Measurements from ENCODE around the gene USH2A.

The USH2A gene

DNA sequence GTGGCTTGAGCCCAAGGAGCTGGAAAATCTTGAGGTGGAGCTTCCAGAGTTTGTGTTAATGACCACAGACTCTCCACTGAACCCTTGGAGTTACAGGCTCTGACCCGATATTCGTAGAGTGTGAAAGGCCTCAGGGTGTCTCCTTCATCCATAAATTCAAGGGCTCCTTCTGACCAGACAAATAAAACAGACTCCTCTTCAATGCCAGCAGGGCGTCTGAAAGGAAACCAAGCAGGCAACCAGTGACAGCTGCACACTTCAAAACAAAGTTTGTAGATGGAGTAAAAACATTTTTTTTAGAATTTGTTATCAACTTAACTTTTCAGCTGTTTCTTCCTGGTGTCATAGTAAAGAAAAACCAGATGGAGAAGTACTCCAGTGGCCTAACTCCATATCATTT is 695.1 kb downstream of the USH2A start:
- TF ChIP-seq ARNT (IDR thresholded peaks at IDR 0.05) (no peak), L3MBTL2 (conservative IDR thresholded peaks at IDR 0.05) (no peak), HDGF (IDR thresholded peaks at IDR 0.05; ENCODE audit: borderline replicate concordance) (no peak), BHLHE40 (IDR thresholded peaks at IDR 0.05; ENCODE audit: borderline replicate concordance) (no peak), ZNF384 (IDR thresholded peaks at IDR 0.05) (no peak), SP1 (IDR thresholded peaks at IDR 0.05) (no peak), CTBP1 (IDR thresholded peaks at IDR 0.05; ENCODE audit: borderline replicate concordance) (no peak), FOXK2 (IDR thresholded peaks at IDR 0.05) (no peak), FOXM1 (IDR thresholded peaks at IDR 0.05; ENCODE audit: borderline replicate concordance) (no peak), TARDBP (IDR thresholded peaks at IDR 0.05) (no peak), LEF1 (IDR thresholded peaks at IDR 0.05; ENCODE audit: borderline replicate concordance) (no peak), SUZ12 (IDR thresholded peaks at IDR 0.05) (no peak), NFRKB (IDR thresholded peaks at IDR 0.05) (no peak), ELF4 (IDR thresholded peaks at IDR 0.05) (no peak), FOXA1 (IDR thresholded peaks at IDR 0.05) (no peak)
- TF ChIP-seq, protein P1, sequence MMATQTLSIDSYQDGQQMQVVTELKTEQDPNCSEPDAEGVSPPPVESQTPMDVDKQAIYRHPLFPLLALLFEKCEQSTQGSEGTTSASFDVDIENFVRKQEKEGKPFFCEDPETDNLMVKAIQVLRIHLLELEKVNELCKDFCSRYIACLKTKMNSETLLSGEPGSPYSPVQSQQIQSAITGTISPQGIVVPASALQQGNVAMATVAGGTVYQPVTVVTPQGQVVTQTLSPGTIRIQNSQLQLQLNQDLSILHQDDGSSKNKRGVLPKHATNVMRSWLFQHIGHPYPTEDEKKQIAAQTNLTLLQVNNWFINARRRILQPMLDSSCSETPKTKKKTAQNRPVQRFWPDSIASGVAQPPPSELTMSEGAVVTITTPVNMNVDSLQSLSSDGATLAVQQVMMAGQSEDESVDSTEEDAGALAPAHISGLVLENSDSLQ (IDR thresholded peaks at IDR 0.05), result no peak
- DNase-seq (ENCODE audit: extremely low spot score), result no peak
- POLR2A ChIA-PET, result no interaction called here
- CTCF ChIA-PET, result no interaction called here

DNA sequence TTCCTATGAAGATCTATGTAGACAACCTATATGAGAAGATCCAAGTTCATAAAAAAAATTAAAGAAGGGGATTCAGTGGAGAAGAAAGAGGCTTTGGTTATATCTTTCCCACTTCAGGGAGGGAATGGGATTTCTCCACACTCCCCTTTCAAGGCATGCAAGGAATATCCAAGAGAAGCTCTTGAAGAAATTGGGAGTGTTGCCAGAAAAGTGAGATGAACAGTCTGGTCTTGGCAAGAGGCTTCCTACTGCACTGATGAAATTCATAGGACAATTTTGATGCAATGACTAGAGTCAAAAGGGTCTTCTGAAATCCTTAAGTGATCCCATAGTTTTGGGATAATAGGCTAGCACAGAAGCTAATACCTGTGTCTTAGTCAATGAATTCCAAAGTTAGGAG is 703.1 kb downstream of the USH2A start:
- TF ChIP-seq ELF4 (IDR thresholded peaks at IDR 0.05), result no peak
- TF ChIP-seq LEF1 (IDR thresholded peaks at IDR 0.05; ENCODE audit: borderline replicate concordance), result no peak
- TF ChIP-seq ZNF384 (IDR thresholded peaks at IDR 0.05), result no peak
- TF ChIP-seq FOXM1 (IDR thresholded peaks at IDR 0.05; ENCODE audit: borderline replicate concordance), result no peak
- TF ChIP-seq BHLHE40 (IDR thresholded peaks at IDR 0.05; ENCODE audit: borderline replicate concordance), result no peak
- no peak for TF ChIP-seq CTBP1 (IDR thresholded peaks at IDR 0.05; ENCODE audit: borderline replicate concordance)
- no peak for TF ChIP-seq ARNT (IDR thresholded peaks at IDR 0.05)
- no peak for TF ChIP-seq SP1 (IDR thresholded peaks at IDR 0.05)
- no peak for TF ChIP-seq NFRKB (IDR thresholded peaks at IDR 0.05)
- no peak for TF ChIP-seq SUZ12 (IDR thresholded peaks at IDR 0.05)
- no peak for TF ChIP-seq FOXA1 (IDR thresholded peaks at IDR 0.05)
- CTCF ChIA-PET, result no interaction called here
- POLR2A ChIA-PET, result no interaction called here
- DNase-seq (ENCODE audit: extremely low spot score), result no peak

DNA sequence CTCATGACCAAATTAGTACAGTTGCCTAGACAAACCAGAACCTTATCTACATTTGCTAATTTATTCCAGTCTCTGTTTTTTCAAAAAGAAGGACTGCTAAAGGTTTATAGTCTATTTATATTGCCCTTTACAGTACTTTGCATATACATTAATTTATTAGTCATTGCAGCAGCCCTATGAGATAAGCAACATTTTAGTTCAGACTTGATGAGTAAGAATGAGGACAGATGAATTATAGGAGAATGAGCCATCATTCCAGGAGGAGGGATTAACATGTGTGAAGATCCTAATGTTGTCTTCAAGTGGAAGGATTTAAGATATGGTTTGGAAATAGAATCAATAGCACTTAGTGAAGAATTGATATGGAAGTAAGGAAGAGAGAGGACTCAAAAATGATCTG is 703.7 kb downstream of the USH2A start:
- DNase-seq (ENCODE audit: extremely low spot score), result no peak
- TF ChIP-seq FOXA1 (IDR thresholded peaks at IDR 0.05) (no peak), SP1 (IDR thresholded peaks at IDR 0.05) (no peak), HDGF (IDR thresholded peaks at IDR 0.05; ENCODE audit: borderline replicate concordance) (no peak), CTBP1 (IDR thresholded peaks at IDR 0.05; ENCODE audit: borderline replicate concordance) (no peak), ELF4 (IDR thresholded peaks at IDR 0.05) (no peak), FOXM1 (IDR thresholded peaks at IDR 0.05; ENCODE audit: borderline replicate concordance) (no peak), NFRKB (IDR thresholded peaks at IDR 0.05) (no peak), LEF1 (IDR thresholded peaks at IDR 0.05; ENCODE audit: borderline replicate concordance) (no peak), BHLHE40 (IDR thresholded peaks at IDR 0.05; ENCODE audit: borderline replicate concordance) (no peak)
- TF ChIP-seq, protein P1 (IDR thresholded peaks at IDR 0.05), result no peak
- ChIA-PET POLR2A (no interaction called here), CTCF (no interaction called here)

DNA sequence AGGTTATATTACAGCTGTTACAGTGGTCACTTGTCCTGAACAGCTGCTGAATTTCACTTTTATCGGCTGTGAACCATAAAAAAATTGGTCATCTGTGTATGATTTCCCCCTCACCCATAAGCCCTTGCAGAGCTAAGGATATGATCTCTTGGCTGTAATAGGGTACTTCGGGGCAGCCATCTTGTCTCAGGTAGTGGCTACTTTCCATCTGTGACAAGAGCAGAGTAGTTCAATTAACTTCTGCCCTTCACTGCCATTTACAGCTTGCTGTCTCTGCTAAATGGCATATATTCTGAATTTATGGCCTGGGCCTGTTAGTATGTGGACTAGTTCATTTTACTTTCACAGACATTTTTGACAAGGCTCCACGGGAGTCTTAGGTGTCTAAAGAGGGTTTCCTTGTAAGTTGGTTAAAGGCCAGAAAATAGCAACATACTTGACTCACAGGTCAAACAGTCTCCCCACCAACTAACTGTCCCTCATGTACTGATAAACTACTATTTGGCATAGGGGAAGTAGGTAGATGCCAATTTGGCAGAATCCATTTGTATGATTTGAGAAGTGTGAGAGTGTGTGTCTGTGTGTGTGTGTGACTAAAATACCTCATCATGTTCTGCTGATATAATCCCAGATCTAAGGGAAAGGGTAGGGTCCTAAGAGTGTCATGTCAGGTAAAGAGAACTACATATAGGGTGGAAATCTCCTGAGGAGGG is 704.5 kb downstream of the USH2A start:
- TF ChIP-seq ZNF384 (IDR thresholded peaks at IDR 0.05), result no peak
- TF ChIP-seq ARNT (IDR thresholded peaks at IDR 0.05), result no peak
- TF ChIP-seq CTBP1 (IDR thresholded peaks at IDR 0.05; ENCODE audit: borderline replicate concordance), result no peak
- DNase-seq (ENCODE audit: extremely low spot score), result no peak
- ChIA-PET CTCF (no interaction called here), POLR2A (no interaction called here)

DNA sequence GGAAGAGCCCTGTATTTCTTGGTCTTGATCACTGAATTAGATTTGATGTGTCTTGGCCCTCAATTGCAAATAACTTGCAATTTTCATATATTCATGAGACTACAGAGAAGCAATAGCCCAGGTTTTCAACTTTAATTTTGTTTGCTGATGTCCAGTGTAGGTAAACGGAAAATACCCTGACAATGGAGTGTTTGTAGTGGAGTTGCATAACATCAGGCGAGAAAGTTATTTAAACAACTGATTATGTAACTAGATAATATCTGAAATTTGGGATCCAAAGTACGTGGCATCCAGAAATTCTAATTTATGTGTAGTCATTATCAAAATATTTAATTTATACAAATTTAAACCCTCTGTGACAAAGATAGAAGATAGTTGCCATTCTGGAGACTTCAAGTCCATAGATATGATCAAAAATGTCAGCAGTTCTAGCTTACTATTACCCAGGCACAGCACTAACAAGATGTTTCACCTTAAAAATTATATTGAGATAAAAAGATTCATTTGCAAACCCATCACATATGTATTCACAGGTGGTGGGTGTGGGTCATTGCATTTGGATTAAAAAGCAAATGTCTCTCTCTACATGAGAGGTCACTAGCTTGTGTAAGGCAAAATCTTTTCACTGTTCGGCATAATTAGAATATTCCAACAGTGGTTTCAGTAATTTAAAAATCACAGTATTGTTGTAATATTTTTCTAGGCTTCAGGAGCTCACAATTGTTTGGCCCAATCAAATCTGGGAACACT is 705.4 kb downstream of the USH2A start:
- POLR2A ChIA-PET, result no interaction called here
- DNase-seq (ENCODE audit: extremely low spot score), result no peak
- CTCF ChIA-PET, result no interaction called here
- TF ChIP-seq SUZ12 (IDR thresholded peaks at IDR 0.05), result no peak

DNA sequence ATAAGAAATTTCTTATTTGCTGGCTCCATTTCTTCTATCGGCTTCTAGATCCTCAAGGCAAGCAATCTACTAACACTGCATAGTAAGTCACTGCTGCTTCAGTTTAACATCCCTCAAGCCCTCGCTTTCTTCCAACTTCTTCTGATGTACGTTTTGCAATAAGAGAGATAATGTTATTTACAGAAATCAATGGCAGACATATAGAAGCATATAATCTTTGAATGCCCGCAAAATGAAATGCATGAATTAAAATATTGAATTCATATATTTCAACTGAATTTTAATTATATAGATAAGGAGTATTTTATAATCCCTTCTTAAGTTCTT is 712.4 kb downstream of the USH2A start:
- POLR2A ChIA-PET, result no interaction called here
- DNase-seq (ENCODE audit: extremely low spot score), result no peak

More for the DNA sequence above, 712.4 kb downstream of the USH2A start:
- CTCF ChIA-PET, result interaction anchor here (0.6 to 1.2 kb wide), 6 partner anchors 10 to 1586 kb away, joined by 3 to 6 read pairs (median 3); no protein-coding TSS in a partner anchor
- no peak for TF ChIP-seq FOXK2 (IDR thresholded peaks at IDR 0.05)
- no peak for TF ChIP-seq NFRKB (IDR thresholded peaks at IDR 0.05)
- no peak for TF ChIP-seq BHLHE40 (IDR thresholded peaks at IDR 0.05; ENCODE audit: borderline replicate concordance)
- TF ChIP-seq FOXM1 (IDR thresholded peaks at IDR 0.05; ENCODE audit: borderline replicate concordance), result no peak
- TF ChIP-seq ARNT (IDR thresholded peaks at IDR 0.05), result no peak
- TF ChIP-seq, protein P1 (IDR thresholded peaks at IDR 0.05), result no peak
- TF ChIP-seq SP1 (IDR thresholded peaks at IDR 0.05), result no peak
- no peak for TF ChIP-seq CTBP1 (IDR thresholded peaks at IDR 0.05; ENCODE audit: borderline replicate concordance)
- no peak for TF ChIP-seq ELF4 (IDR thresholded peaks at IDR 0.05)
- TF ChIP-seq FOXA1 (IDR thresholded peaks at IDR 0.05), result no peak
- TF ChIP-seq TARDBP (IDR thresholded peaks at IDR 0.05), result no peak
- no peak for TF ChIP-seq HDGF (IDR thresholded peaks at IDR 0.05; ENCODE audit: borderline replicate concordance)
- TF ChIP-seq ZNF384 (IDR thresholded peaks at IDR 0.05), result no peak
- TF ChIP-seq L3MBTL2 (conservative IDR thresholded peaks at IDR 0.05), result no peak
- TF ChIP-seq SUZ12 (IDR thresholded peaks at IDR 0.05), result no peak
- no peak for TF ChIP-seq LEF1 (IDR thresholded peaks at IDR 0.05; ENCODE audit: borderline replicate concordance)

All from HEK293T (cell line).